Measurements from ENCODE around the gene HOXC11.

DNA sequence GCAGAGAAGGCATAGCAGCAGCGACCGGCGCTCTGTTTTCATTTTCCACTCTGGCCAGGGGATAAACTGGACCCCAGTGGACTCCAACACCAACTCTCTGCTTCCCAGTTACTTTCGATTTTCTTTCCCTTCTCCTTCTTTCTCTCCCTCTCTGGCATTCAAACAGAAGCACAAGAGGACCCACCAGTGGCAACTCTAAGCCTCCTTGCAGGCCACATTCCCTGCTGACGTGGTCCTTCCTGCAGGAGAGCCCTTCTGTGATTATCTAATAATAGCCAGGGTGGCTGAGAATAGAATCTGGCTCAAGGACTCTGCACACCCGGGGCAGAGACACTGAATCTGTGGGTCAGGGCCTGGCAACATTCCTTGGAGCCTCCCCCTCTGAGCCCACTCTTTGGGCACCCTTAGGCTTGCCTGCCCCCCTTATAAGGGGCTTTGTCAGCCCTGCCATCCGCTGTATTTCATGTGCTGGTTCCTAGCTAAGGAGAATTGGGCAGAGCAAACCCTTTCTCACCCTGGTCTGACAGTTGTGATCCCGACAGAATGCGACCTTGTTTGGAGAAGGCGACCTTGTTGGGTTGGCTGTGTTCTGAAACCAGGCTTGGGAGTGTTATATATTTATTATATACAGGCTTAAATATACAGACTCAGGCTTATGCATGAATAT, 47.1 kb downstream of the HOXC11 start:
- TF ChIP-seq, protein P1, sequence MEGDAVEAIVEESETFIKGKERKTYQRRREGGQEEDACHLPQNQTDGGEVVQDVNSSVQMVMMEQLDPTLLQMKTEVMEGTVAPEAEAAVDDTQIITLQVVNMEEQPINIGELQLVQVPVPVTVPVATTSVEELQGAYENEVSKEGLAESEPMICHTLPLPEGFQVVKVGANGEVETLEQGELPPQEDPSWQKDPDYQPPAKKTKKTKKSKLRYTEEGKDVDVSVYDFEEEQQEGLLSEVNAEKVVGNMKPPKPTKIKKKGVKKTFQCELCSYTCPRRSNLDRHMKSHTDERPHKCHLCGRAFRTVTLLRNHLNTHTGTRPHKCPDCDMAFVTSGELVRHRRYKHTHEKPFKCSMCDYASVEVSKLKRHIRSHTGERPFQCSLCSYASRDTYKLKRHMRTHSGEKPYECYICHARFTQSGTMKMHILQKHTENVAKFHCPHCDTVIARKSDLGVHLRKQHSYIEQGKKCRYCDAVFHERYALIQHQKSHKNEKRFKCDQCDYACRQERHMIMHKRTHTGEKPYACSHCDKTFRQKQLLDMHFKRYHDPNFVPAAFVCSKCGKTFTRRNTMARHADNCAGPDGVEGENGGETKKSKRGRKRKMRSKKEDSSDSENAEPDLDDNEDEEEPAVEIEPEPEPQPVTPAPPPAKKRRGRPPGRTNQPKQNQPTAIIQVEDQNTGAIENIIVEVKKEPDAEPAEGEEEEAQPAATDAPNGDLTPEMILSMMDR (conservative IDR thresholded peaks at IDR 0.05; ENCODE audit: low read depth, low read length) = no peak
- TF ChIP-seq EZH2 (IDR thresholded peaks at IDR 0.05; ENCODE audit: borderline replicate concordance, low read depth, low read length, poor library complexity, severe bottlenecking) = no peak
